ENCODE measurements around the gene RSKR. TPM values are rescaled to one million over a fixed set of nuclear protein-coding genes. Genes with fewer than 3 reads are reported as not detected.
A peak's percentile ranks its signal among the peaks of the same experiment; 100 is the strongest.

RSKR gene
- total and polyA plus RNA-seq, 9 of the 15 experiments (the other 6 are each of a cell fraction or from before 2014, with no cell fraction given), result 1.4 to 42.3 (median 16.2) TPM

DNA sequence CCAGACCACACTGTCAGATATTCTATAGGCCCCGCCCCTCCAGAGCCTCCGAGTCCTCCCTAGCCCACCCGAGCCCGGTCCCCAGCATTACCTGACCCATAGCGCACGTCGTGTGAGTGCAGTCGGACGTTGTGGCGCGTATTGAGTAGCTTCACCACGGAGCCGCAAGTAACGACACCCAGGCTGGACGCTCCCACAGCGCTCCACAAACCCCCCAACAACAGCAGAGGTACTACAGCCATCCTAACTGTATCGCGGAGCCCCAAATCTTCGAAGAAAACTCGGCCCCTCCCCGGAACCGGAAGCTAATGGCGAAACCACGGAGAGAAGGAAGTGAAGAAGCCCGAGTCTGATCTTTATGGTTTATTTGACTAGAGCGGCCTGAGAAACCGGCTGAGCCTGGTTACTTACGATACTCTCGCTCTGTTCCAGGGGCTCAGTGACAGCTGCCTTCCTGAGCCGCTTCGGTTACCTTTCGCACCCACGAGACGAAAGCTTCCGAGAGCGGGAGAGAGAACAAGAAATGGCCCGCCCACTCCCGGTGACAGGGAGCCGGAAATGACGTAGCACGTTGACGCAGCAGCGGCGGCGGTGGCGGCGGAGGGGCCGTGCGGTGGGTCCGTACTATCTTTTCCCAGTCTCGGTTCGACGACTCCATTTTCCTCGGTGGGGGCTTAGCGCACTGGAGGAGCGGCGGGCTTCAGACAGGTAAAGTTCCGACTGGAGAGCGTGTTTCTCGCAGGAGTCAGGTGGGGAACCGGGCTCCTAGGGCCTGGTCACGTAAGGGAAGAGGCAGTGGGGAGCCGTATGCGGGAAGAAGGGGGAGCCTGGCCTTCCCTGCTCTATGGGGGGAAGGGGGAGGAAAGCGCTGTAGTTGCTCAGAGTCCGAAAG, 47.9 kb upstream of the RSKR start, which contains the start of the genes SDF2 and SUPT6H (continued):
- TF ChIP-seq, protein P1, sequence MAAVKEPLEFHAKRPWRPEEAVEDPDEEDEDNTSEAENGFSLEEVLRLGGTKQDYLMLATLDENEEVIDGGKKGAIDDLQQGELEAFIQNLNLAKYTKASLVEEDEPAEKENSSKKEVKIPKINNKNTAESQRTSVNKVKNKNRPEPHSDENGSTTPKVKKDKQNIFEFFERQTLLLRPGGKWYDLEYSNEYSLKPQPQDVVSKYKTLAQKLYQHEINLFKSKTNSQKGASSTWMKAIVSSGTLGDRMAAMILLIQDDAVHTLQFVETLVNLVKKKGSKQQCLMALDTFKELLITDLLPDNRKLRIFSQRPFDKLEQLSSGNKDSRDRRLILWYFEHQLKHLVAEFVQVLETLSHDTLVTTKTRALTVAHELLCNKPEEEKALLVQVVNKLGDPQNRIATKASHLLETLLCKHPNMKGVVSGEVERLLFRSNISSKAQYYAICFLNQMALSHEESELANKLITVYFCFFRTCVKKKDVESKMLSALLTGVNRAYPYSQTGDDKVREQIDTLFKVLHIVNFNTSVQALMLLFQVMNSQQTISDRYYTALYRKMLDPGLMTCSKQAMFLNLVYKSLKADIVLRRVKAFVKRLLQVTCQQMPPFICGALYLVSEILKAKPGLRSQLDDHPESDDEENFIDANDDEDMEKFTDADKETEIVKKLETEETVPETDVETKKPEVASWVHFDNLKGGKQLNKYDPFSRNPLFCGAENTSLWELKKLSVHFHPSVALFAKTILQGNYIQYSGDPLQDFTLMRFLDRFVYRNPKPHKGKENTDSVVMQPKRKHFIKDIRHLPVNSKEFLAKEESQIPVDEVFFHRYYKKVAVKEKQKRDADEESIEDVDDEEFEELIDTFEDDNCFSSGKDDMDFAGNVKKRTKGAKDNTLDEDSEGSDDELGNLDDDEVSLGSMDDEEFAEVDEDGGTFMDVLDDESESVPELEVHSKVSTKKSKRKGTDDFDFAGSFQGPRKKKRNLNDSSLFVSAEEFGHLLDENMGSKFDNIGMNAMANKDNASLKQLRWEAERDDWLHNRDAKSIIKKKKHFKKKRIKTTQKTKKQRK (IDR thresholded peaks at IDR 0.05; ENCODE audit: borderline replicate concordance, low read depth, low read length), result 0 out of 2 replicates have a peak, but pooled peaks have one; percentile 39
- TF ChIP-seq ZNF316 (IDR thresholded peaks at IDR 0.05) (peak; percentile 49; the same call in 1 of the 2 replicates), BDP1 (IDR thresholded peaks at IDR 0.05; ENCODE audit: insufficient read depth, insufficient read length) (no peak), KDM5B (IDR thresholded peaks at IDR 0.05; ENCODE audit: insufficient replicate concordance, low read depth, low read length) (peak; percentile 93), CCAR2 (IDR thresholded peaks at IDR 0.05; ENCODE audit: low read depth, low read length) (no peak), SNRNP70 (optimal IDR thresholded peaks at IDR 0.05; ENCODE audit: low read depth, low read length) (no peak), CBX1 (IDR thresholded peaks at IDR 0.05; ENCODE audit: low read depth) (peak; percentile 86; the same call in 1 of the 2 replicates), ZC3H8 (IDR thresholded peaks at IDR 0.05) (peak; percentile 38; the same call in 1 of the 2 replicates), KLF16 (IDR thresholded peaks at IDR 0.05) (no peak)
- TF ChIP-seq, protein P2, sequence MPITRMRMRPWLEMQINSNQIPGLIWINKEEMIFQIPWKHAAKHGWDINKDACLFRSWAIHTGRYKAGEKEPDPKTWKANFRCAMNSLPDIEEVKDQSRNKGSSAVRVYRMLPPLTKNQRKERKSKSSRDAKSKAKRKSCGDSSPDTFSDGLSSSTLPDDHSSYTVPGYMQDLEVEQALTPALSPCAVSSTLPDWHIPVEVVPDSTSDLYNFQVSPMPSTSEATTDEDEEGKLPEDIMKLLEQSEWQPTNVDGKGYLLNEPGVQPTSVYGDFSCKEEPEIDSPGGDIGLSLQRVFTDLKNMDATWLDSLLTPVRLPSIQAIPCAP (CRISPR knock-in tag; IDR thresholded peaks at IDR 0.05; ENCODE audit: borderline replicate concordance), result no peak
- TF ChIP-seq, protein P3, sequence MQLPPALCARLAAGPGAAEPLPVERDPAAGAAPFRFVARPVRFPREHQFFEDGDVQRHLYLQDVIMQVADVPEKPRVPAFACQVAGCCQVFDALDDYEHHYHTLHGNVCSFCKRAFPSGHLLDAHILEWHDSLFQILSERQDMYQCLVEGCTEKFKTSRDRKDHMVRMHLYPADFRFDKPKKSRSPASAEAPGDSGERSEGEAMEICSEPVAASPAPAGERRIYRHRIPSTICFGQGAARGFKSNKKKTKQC (CRISPR knock-in tag; IDR thresholded peaks at IDR 0.05), result peak; percentile 87
- TF ChIP-seq, protein P4, sequence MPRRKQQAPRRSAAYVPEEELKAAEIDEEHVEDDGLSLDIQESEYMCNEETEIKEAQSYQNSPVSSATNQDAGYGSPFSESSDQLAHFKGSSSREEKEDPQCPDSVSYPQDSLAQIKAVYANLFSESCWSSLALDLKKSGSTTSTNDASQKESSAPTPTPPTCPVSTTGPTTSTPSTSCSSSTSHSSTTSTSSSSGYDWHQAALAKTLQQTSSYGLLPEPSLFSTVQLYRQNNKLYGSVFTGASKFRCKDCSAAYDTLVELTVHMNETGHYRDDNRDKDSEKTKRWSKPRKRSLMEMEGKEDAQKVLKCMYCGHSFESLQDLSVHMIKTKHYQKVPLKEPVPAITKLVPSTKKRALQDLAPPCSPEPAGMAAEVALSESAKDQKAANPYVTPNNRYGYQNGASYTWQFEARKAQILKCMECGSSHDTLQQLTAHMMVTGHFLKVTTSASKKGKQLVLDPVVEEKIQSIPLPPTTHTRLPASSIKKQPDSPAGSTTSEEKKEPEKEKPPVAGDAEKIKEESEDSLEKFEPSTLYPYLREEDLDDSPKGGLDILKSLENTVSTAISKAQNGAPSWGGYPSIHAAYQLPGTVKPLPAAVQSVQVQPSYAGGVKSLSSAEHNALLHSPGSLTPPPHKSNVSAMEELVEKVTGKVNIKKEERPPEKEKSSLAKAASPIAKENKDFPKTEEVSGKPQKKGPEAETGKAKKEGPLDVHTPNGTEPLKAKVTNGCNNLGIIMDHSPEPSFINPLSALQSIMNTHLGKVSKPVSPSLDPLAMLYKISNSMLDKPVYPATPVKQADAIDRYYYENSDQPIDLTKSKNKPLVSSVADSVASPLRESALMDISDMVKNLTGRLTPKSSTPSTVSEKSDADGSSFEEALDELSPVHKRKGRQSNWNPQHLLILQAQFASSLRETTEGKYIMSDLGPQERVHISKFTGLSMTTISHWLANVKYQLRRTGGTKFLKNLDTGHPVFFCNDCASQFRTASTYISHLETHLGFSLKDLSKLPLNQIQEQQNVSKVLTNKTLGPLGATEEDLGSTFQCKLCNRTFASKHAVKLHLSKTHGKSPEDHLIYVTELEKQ (CRISPR knock-in tag; IDR thresholded peaks at IDR 0.05), result no peak
- TF ChIP-seq, protein P5, sequence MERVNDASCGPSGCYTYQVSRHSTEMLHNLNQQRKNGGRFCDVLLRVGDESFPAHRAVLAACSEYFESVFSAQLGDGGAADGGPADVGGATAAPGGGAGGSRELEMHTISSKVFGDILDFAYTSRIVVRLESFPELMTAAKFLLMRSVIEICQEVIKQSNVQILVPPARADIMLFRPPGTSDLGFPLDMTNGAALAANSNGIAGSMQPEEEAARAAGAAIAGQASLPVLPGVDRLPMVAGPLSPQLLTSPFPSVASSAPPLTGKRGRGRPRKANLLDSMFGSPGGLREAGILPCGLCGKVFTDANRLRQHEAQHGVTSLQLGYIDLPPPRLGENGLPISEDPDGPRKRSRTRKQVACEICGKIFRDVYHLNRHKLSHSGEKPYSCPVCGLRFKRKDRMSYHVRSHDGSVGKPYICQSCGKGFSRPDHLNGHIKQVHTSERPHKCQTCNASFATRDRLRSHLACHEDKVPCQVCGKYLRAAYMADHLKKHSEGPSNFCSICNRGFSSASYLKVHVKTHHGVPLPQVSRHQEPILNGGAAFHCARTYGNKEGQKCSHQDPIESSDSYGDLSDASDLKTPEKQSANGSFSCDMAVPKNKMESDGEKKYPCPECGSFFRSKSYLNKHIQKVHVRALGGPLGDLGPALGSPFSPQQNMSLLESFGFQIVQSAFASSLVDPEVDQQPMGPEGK (CRISPR knock-in tag; IDR thresholded peaks at IDR 0.05; ENCODE audit: borderline replicate concordance), result no peak
- TF ChIP-seq, protein P6, sequence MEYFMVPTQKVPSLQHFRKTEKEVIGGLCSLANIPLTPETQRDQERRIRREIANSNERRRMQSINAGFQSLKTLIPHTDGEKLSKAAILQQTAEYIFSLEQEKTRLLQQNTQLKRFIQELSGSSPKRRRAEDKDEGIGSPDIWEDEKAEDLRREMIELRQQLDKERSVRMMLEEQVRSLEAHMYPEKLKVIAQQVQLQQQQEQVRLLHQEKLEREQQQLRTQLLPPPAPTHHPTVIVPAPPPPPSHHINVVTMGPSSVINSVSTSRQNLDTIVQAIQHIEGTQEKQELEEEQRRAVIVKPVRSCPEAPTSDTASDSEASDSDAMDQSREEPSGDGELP (CRISPR knock-in tag; IDR thresholded peaks at IDR 0.05; ENCODE audit: borderline replicate concordance), result peak; percentile 74; the same call in 1 of the 2 replicates

Measured in K562 (cell line).